K562 (cell line): ENCODE measurements around the gene MPRIP. TPM values are rescaled to one million over a fixed set of nuclear protein-coding genes. Genes with fewer than 3 reads are reported as not detected.

ENCODE experiments used
- ASH1L ChIP-seq: fragments of 450-650 bp; IDR thresholded peaks from 2 replicates; pipeline ENCODE4 v1.6.1; 2018; ENCODE audit warnings: borderline replicate concordance, mild to moderate bottlenecking, low read depth; ENCODE audit not compliant: partially characterized antibody
- BCL6 ChIP-seq: fragments of 250-450 bp; sonication (Bioruptor Pico); IDR thresholded peaks from 2 replicates; pipeline ENCODE4 v1.4.0; 2020
- CBX5 ChIP-seq: IDR thresholded peaks from 2 replicates; pipeline ENCODE4 v1.6.1; 2014; ENCODE audit warnings: low read depth, borderline replicate concordance
- HDAC3 ChIP-seq: fragments of 450-650 bp; IDR thresholded peaks from 2 replicates; pipeline ENCODE4 v1.6.1; 2018; ENCODE audit warnings: borderline replicate concordance, mild to moderate bottlenecking, moderate library complexity; ENCODE audit not compliant: partially characterized antibody
- HMGN3 ChIP-seq: IDR thresholded peaks from 2 replicates; pipeline ENCODE4 v1.6.1; 2011; ENCODE audit warnings: borderline replicate concordance, low read depth, mild to moderate bottlenecking, mixed read lengths, low read length; ENCODE audit not compliant: insufficient read length; ENCODE audit errors: extremely low read depth
- JUN ChIP-seq, 2 experiments: sonication (generic) in 1 of 2; formaldehyde crosslinking in 1 of 2; IDR thresholded peaks; 2 replicates each; pipeline versions ENCODE4 v1.6.1 to v1.8.0; 2012 to 2022; ENCODE audit warnings: borderline replicate concordance in 2 of 2, mild to moderate bottlenecking in 2 of 2, improper control_type of control experiment in 1 of 2, low read depth in 1 of 2, low read length in 1 of 2, missing genetic modification reagents in 1 of 2
- NFE2L1 ChIP-seq: fragments of 450-650 bp; IDR thresholded peaks from 2 replicates; pipeline ENCODE4 v1.6.1; 2016; ENCODE audit warnings: missing genetic modification characterization, low read depth, mild to moderate bottlenecking, missing compliant biosample characterization, moderate library complexity, borderline replicate concordance
- NFRKB ChIP-seq: fragments of 450-650 bp; IDR thresholded peaks from 2 replicates; pipeline ENCODE4 v1.6.1; 2016; ENCODE audit warnings: low read depth
- NFXL1 ChIP-seq: fragments of 450-650 bp; formaldehyde crosslinking; IDR thresholded peaks from 2 replicates; pipeline ENCODE4 v1.4.0; 2021; ENCODE audit warnings: mild to moderate bottlenecking
- NR2C2 ChIP-seq, 2 experiments: fragments of 200-800 bp in 1 of 2; sonication (Bioruptor generic) in 1 of 2; sonication (generic) in 1 of 2; formaldehyde crosslinking in 1 of 2; IDR thresholded peaks; 2 replicates each; pipeline versions ENCODE4 v1.6.1 to v1.8.0; 2016 to 2022; ENCODE audit warnings: mild to moderate bottlenecking in 1 of 2, missing compliant biosample characterization in 1 of 2, missing genetic modification characterization in 1 of 2, missing genetic modification reagents in 1 of 2
- PCBP1 ChIP-seq: fragments of 200-400 bp; formaldehyde crosslinking; IDR thresholded peaks from 2 replicates; pipeline ENCODE4 v1.6.1; 2018; ENCODE audit warnings: mild to moderate bottlenecking, low read depth, low read length; ENCODE audit not compliant: poor library complexity, severe bottlenecking
- POLR2A ChIP-seq: fragments of 450-650 bp; conservative IDR thresholded peaks from 2 replicates; pipeline ENCODE4 v1.6.1; 2016
- RBM39 ChIP-seq: fragments of 200-400 bp; formaldehyde crosslinking; optimal IDR thresholded peaks from 2 replicates; pipeline ENCODE3; 2018; ENCODE audit warnings: low read depth, low read length
- SIX5 ChIP-seq, 2 experiments: IDR thresholded peaks; 2 replicates each; pipeline ENCODE4 v1.6.1; 2011; ENCODE audit warnings: low read length in 2 of 2, borderline replicate concordance in 1 of 2, low read depth in 1 of 2, mild to moderate bottlenecking in 1 of 2, moderate library complexity in 1 of 2; ENCODE audit not compliant: insufficient read depth in 1 of 2
- ZNF12 ChIP-seq: sonication (generic); formaldehyde crosslinking; IDR thresholded peaks from 2 replicates; pipeline ENCODE4 v1.4.0; 2020; ENCODE audit warnings: mild to moderate bottlenecking, missing genetic modification reagents
- ZNF224 ChIP-seq: sonication (generic); formaldehyde crosslinking; IDR thresholded peaks from 2 replicates; pipeline ENCODE4 v1.8.0; 2022; ENCODE audit warnings: mild to moderate bottlenecking, missing genetic modification reagents
- polyA plus RNA-seq, 8 experiments: library from polyadenylated mRNA; depleted of rRNA in 4 of 8; stranded (reverse) in 5 of 8; unstranded in 3 of 8; fragments of >200 nt; fragmentation: Nextera tagmentation in 2 of 8; fragmentation: Illumina TruSeq in 1 of 8; extraction: Ambion mirVana in 2 of 8; extraction: Trizol in 1 of 8; gene quantifications; 2 replicates each; pipeline versions ENCODE4 v1.2.1 to v1.2.3, GENCODE V29; 2011 to 2014; ENCODE audit warnings: inconsistent platforms in 1 of 8, missing spikeins in 1 of 8
- total RNA-seq, 7 experiments: library from RNA; depleted of rRNA in 6 of 7; stranded (reverse); fragments of >200 nt in 6 of 7; fragmentation: Illumina TruSeq in 2 of 7; extraction: Trizol in 2 of 7; gene quantifications; 2 replicates each; pipeline versions ENCODE4 v1.2.1 to v1.2.3, GENCODE V29; 2011 to 2021; ENCODE audit warnings: low replicate concordance in 1 of 7
- TF ChIP-seq, protein P1 (sequence below): sonication (generic); IDR thresholded peaks from 2 replicates; pipeline ENCODE4 v1.6.1; 2016
- TF ChIP-seq, protein P2 (sequence below): fragments of 450-650 bp; IDR thresholded peaks from 2 replicates; pipeline ENCODE4 v1.6.1; 2016
- TF ChIP-seq, protein P3 (sequence below), 2 experiments: IDR thresholded peaks; 2 replicates each; pipeline ENCODE4 v1.6.1; 2011; ENCODE audit warnings: borderline replicate concordance in 1 of 2, control low read depth in 1 of 2, low read depth in 1 of 2, low read length in 1 of 2, mild to moderate bottlenecking in 1 of 2, mixed read lengths in 1 of 2, moderate library complexity in 1 of 2; ENCODE audit not compliant: insufficient read depth in 1 of 2, insufficient read length in 1 of 2, poor library complexity in 1 of 2, severe bottlenecking in 1 of 2; ENCODE audit errors: extremely low read depth in 1 of 2
- TF ChIP-seq, protein P4 (sequence below): fragments of 250-450 bp; sonication (Bioruptor Pico); IDR thresholded peaks from 2 replicates; pipeline ENCODE4 v1.8.0; 2021; ENCODE audit warnings: moderate library complexity, mild to moderate bottlenecking, inconsistent platforms

Gene MPRIP
- total and polyA plus RNA-seq, 9 of the 15 experiments (the other 6 are each of a cell fraction or from before 2014, with no cell fraction given), result 10.0 to 72.6 (median 30.1) TPM

DNA sequence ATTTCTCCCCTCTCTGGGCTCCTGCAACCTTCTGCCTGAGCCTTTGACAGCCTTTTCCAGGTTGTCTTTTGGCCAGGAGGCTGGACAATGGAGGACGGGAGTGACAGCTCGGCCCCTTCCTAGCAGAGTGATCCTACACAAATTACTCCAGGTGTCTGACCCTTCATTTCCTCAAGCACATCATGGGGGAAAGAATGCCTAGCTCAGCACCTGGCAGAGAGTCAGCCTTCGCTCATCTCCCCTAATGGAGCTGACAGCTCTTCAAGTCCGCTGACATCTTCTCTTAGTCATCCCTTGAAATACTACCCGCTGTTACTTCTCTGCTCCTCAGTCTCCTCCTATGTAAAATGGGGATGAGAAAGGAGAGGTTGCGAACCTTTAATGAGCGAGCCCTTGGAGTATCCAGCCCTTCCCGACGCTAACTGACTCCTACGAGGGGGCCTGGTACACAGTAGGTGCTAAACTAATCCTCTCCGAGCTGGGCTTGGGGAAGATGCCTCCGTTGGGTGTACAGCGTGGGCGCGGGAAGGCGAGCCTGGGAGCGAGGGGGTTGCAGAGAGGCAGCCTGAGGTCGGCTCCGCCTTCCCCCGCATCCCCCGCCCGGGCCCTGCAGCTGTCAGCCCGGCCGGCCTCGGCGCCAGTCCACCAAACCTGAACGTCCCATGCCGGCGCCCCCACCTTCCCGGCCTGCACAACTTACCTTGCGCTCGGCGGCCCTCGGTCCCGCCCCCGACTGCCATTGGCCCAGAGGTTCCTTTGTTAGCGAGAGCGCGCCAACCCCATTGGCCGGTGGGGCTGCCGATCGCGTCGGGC lies 480 bp upstream of the MPRIP start (continued):
- TF ChIP-seq PCBP1 (no peak), ASH1L (peak; percentile 67), HDAC3 (no peak), POLR2A (no peak), BCL6 (CRISPR knock-in tag) (no peak), NR2C2 (CRISPR knock-in tag; IDR thresholded peaks at IDR 0.05) (no peak), NR2C2 (tag; IDR thresholded peaks at IDR 0.05) (peak; percentile 24; the same call in 1 of the 2 replicates), RBM39 (no peak), SIX5 (IDR thresholded peaks at IDR 0.05; ENCODE audit: borderline replicate concordance in 1 of 2, insufficient read depth in 1 of 2, low read depth in 1 of 2, low read length in 2 of 2) (no peak), HMGN3 (peak; percentile 46), CBX5 (no peak), ZNF224 (CRISPR knock-in tag) (no peak), NFE2L1 (tag) (no peak), NFXL1 (CRISPR knock-in tag) (no peak), ZNF12 (CRISPR knock-in tag) (no peak), JUN (IDR thresholded peaks at IDR 0.05; ENCODE audit: borderline replicate concordance, low read depth, low read length) (no peak), JUN (CRISPR knock-in tag; IDR thresholded peaks at IDR 0.05; ENCODE audit: borderline replicate concordance) (no peak), NFRKB (no peak)
- TF ChIP-seq, protein P1, sequence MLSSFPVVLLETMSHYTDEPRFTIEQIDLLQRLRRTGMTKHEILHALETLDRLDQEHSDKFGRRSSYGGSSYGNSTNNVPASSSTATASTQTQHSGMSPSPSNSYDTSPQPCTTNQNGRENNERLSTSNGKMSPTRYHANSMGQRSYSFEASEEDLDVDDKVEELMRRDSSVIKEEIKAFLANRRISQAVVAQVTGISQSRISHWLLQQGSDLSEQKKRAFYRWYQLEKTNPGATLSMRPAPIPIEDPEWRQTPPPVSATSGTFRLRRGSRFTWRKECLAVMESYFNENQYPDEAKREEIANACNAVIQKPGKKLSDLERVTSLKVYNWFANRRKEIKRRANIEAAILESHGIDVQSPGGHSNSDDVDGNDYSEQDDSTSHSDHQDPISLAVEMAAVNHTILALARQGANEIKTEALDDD, result no peak
- TF ChIP-seq, protein P2, sequence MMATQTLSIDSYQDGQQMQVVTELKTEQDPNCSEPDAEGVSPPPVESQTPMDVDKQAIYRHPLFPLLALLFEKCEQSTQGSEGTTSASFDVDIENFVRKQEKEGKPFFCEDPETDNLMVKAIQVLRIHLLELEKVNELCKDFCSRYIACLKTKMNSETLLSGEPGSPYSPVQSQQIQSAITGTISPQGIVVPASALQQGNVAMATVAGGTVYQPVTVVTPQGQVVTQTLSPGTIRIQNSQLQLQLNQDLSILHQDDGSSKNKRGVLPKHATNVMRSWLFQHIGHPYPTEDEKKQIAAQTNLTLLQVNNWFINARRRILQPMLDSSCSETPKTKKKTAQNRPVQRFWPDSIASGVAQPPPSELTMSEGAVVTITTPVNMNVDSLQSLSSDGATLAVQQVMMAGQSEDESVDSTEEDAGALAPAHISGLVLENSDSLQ, result peak; percentile 98
- TF ChIP-seq, protein P3, sequence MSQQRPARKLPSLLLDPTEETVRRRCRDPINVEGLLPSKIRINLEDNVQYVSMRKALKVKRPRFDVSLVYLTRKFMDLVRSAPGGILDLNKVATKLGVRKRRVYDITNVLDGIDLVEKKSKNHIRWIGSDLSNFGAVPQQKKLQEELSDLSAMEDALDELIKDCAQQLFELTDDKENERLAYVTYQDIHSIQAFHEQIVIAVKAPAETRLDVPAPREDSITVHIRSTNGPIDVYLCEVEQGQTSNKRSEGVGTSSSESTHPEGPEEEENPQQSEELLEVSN (IDR thresholded peaks at IDR 0.05; ENCODE audit: borderline replicate concordance in 1 of 2, extremely low read depth in 1 of 2, insufficient read depth in 1 of 2, insufficient read length in 1 of 2, low read depth in 1 of 2, low read length in 1 of 2, poor library complexity in 1 of 2, severe bottlenecking in 1 of 2), result no peak
- TF ChIP-seq, protein P4, sequence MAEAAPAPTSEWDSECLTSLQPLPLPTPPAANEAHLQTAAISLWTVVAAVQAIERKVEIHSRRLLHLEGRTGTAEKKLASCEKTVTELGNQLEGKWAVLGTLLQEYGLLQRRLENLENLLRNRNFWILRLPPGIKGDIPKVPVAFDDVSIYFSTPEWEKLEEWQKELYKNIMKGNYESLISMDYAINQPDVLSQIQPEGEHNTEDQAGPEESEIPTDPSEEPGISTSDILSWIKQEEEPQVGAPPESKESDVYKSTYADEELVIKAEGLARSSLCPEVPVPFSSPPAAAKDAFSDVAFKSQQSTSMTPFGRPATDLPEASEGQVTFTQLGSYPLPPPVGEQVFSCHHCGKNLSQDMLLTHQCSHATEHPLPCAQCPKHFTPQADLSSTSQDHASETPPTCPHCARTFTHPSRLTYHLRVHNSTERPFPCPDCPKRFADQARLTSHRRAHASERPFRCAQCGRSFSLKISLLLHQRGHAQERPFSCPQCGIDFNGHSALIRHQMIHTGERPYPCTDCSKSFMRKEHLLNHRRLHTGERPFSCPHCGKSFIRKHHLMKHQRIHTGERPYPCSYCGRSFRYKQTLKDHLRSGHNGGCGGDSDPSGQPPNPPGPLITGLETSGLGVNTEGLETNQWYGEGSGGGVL, result no peak
